GM21737 (cell line): ENCODE measurements around the gene ZNF618.

Source experiments
- ATAC-seq: cut with Tn5 transposase; IDR thresholded peaks from one replicate; pipeline ENCODE4 v1.9.1; 2021; ENCODE audit warnings: mild to moderate bottlenecking, moderate library complexity; ENCODE audit not compliant: unreplicated experiment

The ZNF618 gene, protein sequence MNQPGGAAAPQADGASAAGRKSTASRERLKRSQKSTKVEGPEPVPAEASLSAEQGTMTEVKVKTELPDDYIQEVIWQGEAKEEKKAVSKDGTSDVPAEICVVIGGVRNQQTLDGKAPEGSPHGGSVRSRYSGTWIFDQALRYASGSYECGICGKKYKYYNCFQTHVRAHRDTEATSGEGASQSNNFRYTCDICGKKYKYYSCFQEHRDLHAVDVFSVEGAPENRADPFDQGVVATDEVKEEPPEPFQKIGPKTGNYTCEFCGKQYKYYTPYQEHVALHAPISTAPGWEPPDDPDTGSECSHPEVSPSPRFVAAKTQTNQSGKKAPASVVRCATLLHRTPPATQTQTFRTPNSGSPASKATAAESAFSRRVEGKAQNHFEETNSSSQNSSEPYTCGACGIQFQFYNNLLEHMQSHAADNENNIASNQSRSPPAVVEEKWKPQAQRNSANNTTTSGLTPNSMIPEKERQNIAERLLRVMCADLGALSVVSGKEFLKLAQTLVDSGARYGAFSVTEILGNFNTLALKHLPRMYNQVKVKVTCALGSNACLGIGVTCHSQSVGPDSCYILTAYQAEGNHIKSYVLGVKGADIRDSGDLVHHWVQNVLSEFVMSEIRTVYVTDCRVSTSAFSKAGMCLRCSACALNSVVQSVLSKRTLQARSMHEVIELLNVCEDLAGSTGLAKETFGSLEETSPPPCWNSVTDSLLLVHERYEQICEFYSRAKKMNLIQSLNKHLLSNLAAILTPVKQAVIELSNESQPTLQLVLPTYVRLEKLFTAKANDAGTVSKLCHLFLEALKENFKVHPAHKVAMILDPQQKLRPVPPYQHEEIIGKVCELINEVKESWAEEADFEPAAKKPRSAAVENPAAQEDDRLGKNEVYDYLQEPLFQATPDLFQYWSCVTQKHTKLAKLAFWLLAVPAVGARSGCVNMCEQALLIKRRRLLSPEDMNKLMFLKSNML

DNA sequence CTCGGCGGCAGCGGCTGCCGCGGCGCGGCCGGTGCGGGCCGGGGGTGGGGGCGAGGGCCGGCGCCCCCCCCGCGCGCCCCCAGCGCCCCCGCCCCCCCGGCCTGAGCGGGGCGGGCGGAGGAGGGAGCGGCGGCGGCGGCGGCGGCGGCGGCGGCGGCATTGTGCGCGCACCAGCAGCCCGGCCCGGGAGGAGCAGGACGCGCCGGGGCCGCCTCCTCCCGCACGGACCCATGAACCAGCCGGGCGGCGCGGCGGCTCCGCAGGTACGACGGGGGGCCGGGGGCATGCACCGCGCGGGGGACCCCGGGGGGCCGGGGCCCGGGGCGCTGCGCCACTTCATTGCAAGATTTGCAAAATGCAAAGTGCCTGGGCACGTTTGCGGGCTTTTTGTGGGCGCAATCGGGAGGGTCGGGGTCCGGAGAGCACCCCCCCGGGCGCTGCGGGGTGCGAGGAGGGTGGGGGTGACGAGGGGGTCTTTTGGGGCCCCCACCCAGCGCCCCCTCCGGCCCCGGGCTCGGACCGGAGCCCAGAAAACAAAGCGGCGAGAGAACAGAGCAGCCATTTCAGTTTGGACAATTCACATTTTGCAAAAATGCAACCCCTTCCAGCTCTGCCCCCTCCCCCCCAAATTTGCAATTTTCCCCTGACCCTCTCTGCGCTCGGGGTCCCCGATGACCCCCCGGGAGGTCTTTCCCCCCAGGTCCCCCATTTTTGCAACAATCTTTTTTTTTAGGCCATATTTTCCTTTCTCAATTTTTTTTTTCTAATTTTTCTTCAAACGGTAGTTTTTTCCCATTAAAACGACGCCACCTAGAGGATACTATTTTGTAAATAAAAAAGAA lies at the start of gene ZNF618:
ZNF618 (plus strand) TSS at position 159 of the 842 bp plus-strand sequence; CDS start at position 231, 72 bp downstream.
- ATAC-seq: no peak

DNA sequence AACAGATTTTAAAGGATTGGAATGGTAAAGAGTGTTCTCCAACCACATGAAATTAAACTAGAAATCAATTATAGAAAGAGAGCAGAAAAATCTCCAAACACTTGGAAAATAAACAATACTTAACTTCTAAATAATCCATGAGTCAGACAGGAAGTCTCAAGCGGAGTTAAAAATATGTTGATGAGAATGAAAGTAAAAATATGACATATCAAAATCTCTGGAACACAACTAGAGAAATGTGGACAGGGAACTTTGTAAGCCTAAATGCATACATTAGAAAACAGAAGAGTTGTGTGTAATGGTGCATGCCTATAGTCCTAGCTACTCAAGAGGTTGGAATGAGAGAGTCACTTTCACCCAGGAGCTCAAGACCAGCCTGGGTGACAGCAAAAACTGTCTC lies 47.9 kb upstream of the ZNF618 start:
- ATAC-seq: no peak

- no peak for ATAC-seq
Measured at GRCh38 chr9:113837334-113837733, 38.8 kb upstream of the ZNF618 start.

- ATAC-seq: no peak
Measured at GRCh38 chr9:113842086-113842485, 34.0 kb upstream of the ZNF618 start.

- ATAC-seq: no peak
Measured at GRCh38 chr9:113844466-113844865, 31.6 kb upstream of the ZNF618 start.

GRCh38 chr9:113851359-113851758 lies 24.8 kb upstream of the ZNF618 start:
- no peak for ATAC-seq

DNA sequence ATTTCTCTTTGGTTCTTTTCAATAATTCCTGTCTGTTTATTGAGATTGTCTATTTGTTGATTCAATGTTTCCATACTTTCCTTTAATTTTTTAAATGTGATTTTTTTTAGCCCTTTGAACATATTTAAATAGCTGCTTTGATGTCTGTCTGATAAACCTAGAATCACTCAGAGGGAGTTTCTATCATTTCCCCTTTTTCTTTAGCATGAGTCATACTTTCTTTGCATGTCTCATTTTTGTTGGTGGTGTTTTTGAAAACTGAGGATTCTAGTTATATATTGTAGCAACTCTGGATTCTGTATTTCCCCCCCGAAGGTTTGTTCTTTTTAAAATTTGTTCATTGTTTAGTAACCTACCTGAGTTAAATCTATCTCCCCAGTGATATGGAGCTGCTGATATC lies 24.2 kb upstream of the ZNF618 start:
- ATAC-seq: no peak

DNA sequence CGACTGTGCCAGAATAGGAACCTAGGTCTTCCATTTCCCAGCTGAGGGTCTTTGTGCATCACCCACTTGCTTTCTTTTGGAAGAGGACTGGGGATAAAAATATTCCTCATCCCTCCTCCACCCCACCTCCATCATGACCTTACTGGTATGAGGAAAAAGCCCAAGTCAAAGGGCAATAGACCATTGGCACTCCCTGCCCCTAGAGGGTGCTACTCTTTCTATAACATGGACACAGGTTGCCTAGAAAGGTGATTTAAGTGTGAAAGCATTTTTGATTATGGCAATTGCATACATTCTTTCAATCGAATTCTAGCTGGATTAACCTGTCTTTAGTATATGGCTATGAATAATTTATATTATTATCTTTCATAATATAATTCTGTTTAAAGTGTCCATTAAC lies 22.8 kb upstream of the ZNF618 start:
- ATAC-seq: no peak

GRCh38 chr9:113854310-113854709 lies 21.8 kb upstream of the ZNF618 start:
- no peak for ATAC-seq

DNA sequence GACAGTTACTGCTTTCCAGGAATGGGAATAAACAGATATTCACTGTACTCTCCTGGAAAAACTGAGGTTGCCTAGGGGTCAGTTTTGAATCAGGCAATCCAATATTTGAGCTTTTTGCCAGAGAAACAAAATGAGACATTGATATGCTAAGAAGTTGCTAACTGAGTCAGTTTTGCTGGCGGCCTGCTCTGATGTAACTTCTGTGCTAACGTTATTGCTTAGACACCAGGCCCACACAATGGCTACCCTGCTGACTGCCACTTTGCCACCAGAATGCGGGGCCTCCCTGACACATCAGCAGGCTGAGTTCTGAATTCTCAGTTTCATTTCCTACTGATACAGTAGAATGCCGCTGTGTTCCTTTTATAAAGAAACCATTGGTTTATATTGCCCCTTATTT lies 18.2 kb upstream of the ZNF618 start:
- ATAC-seq: no peak

GRCh38 chr9:113858282-113858681 lies 17.8 kb upstream of the ZNF618 start:
- no peak for ATAC-seq

- ATAC-seq: no peak
Measured at GRCh38 chr9:113863345-113863744, 12.8 kb upstream of the ZNF618 start.

GRCh38 chr9:113868501-113868900 lies 7.6 kb upstream of the ZNF618 start:
- ATAC-seq: no peak

- no peak for ATAC-seq
Measured at GRCh38 chr9:113872485-113873143, 3.5 kb upstream of the ZNF618 start.

DNA sequence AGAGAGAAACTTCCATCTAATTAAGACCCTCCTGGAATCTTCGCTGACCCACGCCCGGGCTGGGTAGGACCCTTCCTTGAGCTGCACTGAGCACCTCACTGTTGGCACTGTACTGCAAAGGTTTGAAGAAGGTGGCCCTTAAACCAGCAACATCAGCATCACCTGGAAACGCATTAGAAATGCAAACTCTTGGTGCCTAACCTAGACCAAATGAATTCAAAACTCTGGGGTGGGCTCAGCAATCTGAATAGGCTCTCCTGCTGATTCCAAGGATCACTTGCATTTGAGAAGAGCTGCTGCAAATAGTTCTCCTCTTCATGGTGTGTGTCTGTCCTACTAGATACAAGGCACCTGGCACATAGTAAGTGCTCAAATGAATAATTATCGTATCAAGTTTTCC lies 2.7 kb upstream of the ZNF618 start:
- no peak for ATAC-seq

DNA sequence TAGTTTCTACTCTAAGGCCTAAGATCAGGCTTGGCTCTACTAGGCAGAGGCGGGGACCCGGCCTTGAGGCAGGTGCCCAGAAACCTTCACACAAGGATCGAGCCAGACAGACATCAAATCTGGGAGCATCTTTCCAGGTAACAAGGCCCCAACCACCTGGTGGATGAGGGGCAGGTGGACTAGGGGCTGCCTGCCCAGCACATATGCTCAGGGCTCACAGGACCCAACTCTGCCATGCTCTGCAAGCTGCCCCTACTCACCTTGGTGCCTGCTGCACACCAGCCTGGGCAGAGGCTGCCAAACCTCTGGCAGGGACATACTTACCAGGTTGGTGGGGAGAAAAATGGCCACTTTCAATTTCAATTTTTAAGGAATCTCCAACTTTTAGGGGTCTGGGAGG lies 2.2 kb upstream of the ZNF618 start:
- ATAC-seq: no peak

DNA sequence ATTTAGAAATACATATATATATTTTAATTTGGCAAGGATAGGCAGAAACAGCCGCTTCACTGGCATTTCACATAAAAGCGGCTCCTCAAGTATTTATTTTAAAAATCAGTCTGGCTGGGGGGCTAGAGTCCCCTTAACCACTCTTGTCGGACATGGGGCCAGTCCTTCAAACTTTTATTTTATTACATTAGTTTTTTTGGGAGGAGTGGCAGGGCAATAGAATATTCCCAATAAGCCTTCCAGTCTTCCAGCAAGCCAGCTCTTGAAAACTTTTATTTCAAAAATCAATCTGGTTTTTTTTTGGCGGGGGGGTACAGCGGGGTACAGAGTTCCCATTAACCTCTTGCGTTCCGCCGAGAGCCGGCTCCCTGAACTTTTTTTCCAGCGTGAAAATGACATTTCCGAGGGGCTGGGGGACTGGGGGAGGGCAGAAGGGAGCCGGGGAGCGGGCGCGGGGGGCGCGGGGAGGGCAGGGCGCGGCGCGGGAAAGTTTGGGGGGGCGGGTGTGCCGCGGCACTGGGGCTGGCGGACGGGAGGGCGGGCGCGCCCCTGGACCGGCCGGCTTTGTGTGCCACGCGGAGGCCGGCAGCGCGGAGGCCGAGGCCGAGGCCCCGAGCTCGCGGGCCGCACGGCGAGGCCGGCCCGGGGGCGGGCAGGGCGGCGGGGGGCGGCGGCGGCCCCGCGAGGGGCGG lies 504 bp upstream of the ZNF618 start:
- ATAC-seq: no peak

DNA sequence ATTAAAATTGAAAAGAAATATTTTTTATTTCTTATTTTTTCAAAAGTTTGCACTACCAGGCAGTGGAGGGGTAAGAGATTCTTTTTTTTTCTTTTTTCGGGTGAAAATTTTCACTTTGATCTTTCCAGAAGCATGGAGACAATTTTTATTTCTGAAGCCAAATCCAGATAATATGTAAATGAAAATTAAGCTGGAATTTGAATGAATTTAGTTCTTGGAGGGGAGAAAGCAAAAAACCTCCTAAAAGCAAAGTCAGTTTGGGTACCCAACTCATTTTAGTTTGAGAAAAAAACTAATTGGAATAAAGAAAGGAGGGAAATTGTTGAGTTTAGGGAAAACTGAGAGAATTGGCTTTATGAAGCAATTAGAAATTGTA lies 872 bp downstream of the ZNF618 start:
- no peak for ATAC-seq

GRCh38 chr9:113879318-113879717 lies 3.2 kb downstream of the ZNF618 start:
- no peak for ATAC-seq

- ATAC-seq: no peak
Measured at GRCh38 chr9:113879911-113880310, 3.8 kb downstream of the ZNF618 start.
